HFFc6 (cell line): ENCODE data around the gene SP100. TPM values are rescaled to one million over a fixed set of nuclear protein-coding genes. Genes with fewer than 3 reads are reported as not detected.
"Not testable (repeated sequence)": the region's sequence is repeated elsewhere in the genome, so short reads cannot be mapped to it uniquely, and the experiment has no call there.

Experiments used
- DNase-seq: peaks from one replicate; pipeline ENCODE4 v3.0.0-alpha.2; 2018
- H3K27ac Mint-ChIP-seq: 2 replicates; pipeline ENCODE4 v1.8.0; 2020; ENCODE audit warnings: mild to moderate bottlenecking, mixed read lengths
- H3K27me3 Mint-ChIP-seq: 2 replicates; pipeline ENCODE4 v1.8.0; 2021; ENCODE audit warnings: mild to moderate bottlenecking, moderate library complexity, mixed read lengths; ENCODE audit not compliant: insufficient read depth
- H3K36me3 Mint-ChIP-seq: 2 replicates; pipeline ENCODE4 v1.8.0; 2021; ENCODE audit warnings: low read depth, mixed read lengths
- H3K4me1 Mint-ChIP-seq: 2 replicates; pipeline ENCODE4 v1.8.0; 2020; ENCODE audit warnings: low read depth, mixed read lengths
- H3K4me3 Mint-ChIP-seq: 2 replicates; pipeline ENCODE4 v1.8.0; 2020; ENCODE audit warnings: mild to moderate bottlenecking, moderate library complexity, mixed read lengths
- H3K9me3 Mint-ChIP-seq: 2 replicates; pipeline ENCODE4 v1.8.0; 2020; ENCODE audit warnings: mild to moderate bottlenecking, mixed read lengths
- total RNA-seq, 6 experiments: library from RNA; stranded (reverse); fragmentation: NEBNext Ultra II Directional; extraction: Animal tissue kit (Norgen Biotek cat#: 25700); gene quantifications; 2 replicates in 1 of 6; 3 replicates in 5 of 6; pipeline ENCODE4 v1.2.3, GENCODE V29; 2021
- TF ChIP-seq, protein P1 (sequence below): fragments of 200-600 bp; sonication (generic); IDR thresholded peaks from 2 replicates; pipeline ENCODE4 v1.5.0; 2021; ENCODE audit warnings: antibody characterized with exemption, mild to moderate bottlenecking

Gene SP100
- total RNA-seq, 6 experiments from 2014 or later, result 70.5 to 74.9 (median 72.8) TPM

DNA sequence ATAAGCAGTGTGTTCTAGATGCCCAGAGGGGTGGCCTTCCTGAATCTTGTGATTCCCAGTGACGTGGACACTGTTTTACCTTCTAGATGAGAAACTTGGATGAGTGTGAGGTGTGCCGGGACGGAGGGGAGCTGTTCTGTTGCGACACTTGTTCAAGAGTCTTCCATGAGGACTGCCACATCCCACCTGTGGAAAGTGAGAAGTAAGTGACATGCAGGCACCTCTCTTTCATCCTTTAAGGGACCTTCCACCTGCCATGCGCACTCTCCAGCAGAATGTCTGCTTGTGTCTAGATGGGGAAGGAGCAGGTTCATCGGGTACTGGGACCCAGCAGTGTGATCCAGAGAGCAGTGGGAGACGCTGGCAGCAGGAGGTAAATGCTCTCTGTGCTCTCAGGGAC is 16.0 kb upstream of the SP100 start:
- Mint-ChIP-seq H3K4me3 (no peak overlapping the region), H3K27me3 (no peaks in the 10 kb centered on the region), H3K4me1 (no peaks in the 10 kb centered on the region), H3K27ac (no peak overlapping the region), H3K9me3 (no peaks in the 10 kb centered on the region), H3K36me3 (peaks cover 55% of the 10 kb centered on the region)
- TF ChIP-seq, protein P1, sequence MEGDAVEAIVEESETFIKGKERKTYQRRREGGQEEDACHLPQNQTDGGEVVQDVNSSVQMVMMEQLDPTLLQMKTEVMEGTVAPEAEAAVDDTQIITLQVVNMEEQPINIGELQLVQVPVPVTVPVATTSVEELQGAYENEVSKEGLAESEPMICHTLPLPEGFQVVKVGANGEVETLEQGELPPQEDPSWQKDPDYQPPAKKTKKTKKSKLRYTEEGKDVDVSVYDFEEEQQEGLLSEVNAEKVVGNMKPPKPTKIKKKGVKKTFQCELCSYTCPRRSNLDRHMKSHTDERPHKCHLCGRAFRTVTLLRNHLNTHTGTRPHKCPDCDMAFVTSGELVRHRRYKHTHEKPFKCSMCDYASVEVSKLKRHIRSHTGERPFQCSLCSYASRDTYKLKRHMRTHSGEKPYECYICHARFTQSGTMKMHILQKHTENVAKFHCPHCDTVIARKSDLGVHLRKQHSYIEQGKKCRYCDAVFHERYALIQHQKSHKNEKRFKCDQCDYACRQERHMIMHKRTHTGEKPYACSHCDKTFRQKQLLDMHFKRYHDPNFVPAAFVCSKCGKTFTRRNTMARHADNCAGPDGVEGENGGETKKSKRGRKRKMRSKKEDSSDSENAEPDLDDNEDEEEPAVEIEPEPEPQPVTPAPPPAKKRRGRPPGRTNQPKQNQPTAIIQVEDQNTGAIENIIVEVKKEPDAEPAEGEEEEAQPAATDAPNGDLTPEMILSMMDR, result no peak
- no peak for DNase-seq

DNA sequence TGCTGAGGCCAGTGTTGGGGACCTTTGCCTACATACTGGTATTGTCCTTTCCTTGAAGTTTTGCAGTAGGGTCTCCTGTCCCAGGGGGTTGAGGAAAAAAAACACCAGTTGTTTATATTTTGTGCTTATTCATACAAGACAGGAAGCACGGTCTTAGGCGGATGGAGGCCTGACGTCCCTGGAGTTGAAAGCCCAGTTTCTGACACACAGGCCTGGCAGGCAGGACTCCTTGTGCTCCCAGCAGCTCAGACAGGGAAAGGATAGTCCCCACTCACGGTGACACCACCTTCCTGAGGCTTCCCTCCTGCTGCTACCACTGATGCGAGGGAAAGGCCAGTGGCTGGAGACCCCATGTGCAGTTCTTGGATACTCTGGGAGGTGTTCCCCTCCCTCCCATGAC is 15.5 kb upstream of the SP100 start:
- H3K4me1 Mint-ChIP-seq, result no peaks in the 10 kb centered on the region
- H3K27me3 Mint-ChIP-seq, result no peaks in the 10 kb centered on the region
- TF ChIP-seq, protein P1, result no peak
- H3K4me3 Mint-ChIP-seq, result no peak overlapping the region
- no peak overlapping the region; the same call in 1 of the 2 replicates for H3K27ac Mint-ChIP-seq
- DNase-seq, result no peak
- no peaks in the 10 kb centered on the region for H3K9me3 Mint-ChIP-seq
- peaks cover 55% of the 10 kb centered on the region for H3K36me3 Mint-ChIP-seq

DNA sequence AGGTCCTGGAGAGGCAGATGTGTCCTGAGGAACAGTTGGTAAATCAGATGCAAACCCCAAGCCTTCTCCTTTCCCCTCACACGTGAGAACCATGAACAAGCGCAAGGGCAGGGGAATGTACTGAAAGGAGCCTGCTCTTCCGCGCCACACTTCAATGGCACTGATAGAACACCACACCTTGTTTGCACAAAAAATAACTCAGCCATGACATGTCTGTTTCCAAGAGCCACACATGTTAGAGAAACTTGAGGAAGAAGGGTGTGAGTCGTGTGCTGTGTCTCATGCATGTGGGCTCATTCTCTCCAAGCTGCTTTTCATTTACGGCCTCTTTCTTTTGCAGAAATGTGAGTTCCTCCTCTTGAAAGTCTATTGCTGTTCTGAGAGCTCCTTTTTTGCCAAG is 15.0 kb upstream of the SP100 start:
- DNase-seq, H3K4me3 Mint-ChIP-seq, H3K4me1 Mint-ChIP-seq, H3K9me3 Mint-ChIP-seq, H3K27ac Mint-ChIP-seq, H3K27me3 Mint-ChIP-seq: not testable (repeated sequence)
- peaks cover 51% of the 10 kb centered on the region for H3K36me3 Mint-ChIP-seq

DNA sequence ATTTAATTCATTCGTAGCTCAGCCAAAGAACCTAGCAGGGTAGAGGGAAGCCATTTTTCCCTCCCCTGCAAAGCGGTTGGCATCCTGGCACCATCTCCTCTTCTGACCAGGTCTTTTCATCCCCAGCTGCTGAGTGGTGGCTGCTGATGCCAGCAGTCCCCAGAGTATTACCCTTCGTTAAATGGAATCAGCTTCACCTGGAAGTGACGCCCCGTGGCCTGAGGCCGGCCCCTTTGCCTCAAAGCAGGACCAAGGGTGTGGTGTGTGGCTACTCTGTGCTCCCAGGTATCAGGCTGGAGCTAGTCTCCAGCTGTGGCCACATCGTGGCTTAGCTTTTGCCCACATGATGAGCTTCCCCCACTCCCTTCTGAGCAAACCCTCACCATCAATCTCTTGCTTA is 12.3 kb upstream of the SP100 start:
- Mint-ChIP-seq H3K9me3 (no peaks in the 10 kb centered on the region), H3K4me1 (peaks cover 15% of the 10 kb centered on the region), H3K27ac (no peak overlapping the region), H3K36me3 (peaks cover 52% of the 10 kb centered on the region), H3K27me3 (no peaks in the 10 kb centered on the region; the same call in 1 of the 2 replicates), H3K4me3 (no peak overlapping the region)
- DNase-seq, result no peak
- TF ChIP-seq, protein P1, result no peak

DNA sequence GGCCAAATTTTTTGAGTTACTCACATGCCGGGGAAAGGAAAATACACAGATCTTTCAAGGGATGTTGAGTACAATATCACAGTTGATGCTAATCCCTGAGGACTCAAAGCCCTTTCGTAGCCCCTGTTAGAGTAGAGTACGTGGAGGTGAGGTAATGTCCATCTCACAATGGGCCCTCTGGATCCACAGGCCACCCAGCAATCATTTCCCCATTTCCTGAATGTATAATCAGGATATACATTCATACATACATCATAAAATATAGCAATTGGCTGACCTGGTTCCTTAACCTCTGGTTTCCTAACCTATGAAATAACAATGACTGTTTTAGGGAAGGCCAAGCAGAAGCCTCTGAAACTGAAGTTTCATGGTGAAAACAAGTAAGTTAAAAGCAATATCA is 10.2 kb upstream of the SP100 start:
- Mint-ChIP-seq H3K27ac (no peak overlapping the region), H3K4me3 (no peak overlapping the region), H3K27me3 (no peaks in the 10 kb centered on the region; the same call in 1 of the 2 replicates), H3K4me1 (peaks cover 26% of the 10 kb centered on the region), H3K9me3 (no peaks in the 10 kb centered on the region), H3K36me3 (peaks cover 43% of the 10 kb centered on the region)
- TF ChIP-seq, protein P1, result no peak
- no peak for DNase-seq

DNA sequence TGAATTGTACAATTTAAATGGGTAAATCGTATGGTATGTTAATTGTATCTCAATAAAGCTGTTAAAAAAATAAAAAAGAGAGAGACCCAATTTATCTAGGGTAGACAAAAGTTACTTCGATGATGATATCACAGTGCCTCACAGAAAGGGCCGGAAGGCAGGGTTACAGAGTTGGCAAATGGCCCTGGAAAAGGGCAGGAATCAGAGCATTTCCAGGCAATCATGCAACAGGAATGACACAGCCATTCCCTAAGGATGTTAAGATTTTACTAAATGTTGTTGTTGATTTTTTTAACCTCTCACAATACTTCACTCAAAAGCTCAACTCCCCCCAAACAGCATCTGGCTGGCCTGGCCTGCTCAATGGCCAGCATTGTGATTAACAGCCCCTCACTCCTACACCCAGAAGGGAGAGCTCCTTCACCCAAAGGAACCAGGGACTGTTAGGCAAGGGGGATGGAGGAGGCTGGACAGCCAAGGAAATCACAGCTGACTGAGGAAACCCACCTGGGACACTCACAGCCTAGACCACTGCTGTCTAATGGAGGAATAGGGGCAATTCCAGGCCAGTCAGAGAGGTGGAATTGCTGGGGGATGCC is 7.7 kb upstream of the SP100 start:
- Mint-ChIP-seq H3K36me3 (peaks cover 36% of the 10 kb centered on the region), H3K27me3 (no peaks in the 10 kb centered on the region; the same call in none of the 2 replicates), H3K27ac (peak overlapping the region; percentile 90), H3K4me1 (peaks cover 39% of the 10 kb centered on the region), H3K9me3 (no peaks in the 10 kb centered on the region), H3K4me3 (no peak overlapping the region)
- TF ChIP-seq, protein P1, result no peak
- DNase-seq, result peak; percentile 88

DNA sequence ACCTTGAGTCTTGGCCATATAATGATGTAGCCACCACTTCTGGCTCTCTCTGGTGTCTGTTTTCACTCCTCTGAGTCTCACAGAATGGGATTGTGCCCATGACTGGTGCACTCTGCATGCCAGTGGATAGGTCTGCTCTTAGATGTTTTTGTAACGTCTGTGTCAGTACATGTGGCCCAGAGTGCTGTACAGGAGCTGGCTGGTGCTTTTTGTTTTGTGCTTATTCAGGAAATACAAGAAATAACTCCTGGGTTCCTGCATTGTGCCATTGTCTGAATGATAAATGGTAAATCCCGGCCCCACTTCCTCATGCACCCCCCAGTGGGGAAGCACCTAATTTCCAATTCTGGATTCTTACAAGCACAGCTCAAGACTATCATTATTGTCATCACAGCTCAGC is 6.7 kb upstream of the SP100 start:
- Mint-ChIP-seq H3K27ac (0 out of 2 replicates have a peak overlapping the region, but pooled peaks have one; percentile 90), H3K4me1 (peaks cover 45% of the 10 kb centered on the region), H3K36me3 (peaks cover 26% of the 10 kb centered on the region; the same call in 1 of the 2 replicates)
- not testable (repeated sequence) for H3K4me3 Mint-ChIP-seq, DNase-seq, H3K27me3 Mint-ChIP-seq, H3K9me3 Mint-ChIP-seq
